ENCODE measurements around the gene SUGCT.

The SUGCT gene

DNA sequence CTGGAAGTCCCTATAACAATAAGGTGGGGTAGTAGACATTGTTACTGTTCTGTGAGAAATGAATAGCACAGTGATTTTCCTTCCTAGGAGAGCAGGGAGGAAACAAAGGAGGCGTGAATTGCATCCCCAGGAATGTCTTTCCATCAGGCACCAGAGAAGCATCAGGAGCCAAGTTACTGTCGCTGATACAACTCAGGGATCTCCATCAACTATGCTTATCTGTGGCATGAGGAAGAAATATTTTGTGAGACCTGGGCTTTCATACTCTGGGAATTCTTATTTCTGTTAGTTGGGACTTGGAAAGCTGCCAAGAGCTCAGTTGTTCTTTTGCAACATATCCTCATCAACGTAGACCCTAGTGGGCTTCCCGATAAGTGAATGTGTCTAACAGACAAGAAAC lies 622.3 kb downstream of the SUGCT start:
- DNase-seq: no peak

DNA sequence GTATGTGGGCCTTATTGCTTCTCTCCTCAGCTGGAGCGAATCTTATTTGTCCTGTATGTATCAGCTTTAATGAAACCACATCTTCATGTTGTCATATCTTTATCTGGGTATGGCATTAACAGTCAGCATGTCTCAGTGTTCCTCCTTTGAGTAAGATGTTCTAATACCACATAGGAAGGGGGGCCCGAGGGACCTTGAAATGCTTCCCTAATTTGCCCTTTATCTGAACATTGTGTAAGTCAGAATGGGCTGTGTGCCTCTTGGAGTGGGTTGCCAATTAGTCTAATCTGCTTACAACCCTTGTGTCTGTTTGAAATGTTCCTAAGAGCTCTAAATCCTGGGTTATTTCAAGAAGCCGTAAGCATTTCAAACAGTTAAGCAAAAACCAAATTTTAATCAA lies 623.8 kb downstream of the SUGCT start:
- DNase-seq: no peak

DNA sequence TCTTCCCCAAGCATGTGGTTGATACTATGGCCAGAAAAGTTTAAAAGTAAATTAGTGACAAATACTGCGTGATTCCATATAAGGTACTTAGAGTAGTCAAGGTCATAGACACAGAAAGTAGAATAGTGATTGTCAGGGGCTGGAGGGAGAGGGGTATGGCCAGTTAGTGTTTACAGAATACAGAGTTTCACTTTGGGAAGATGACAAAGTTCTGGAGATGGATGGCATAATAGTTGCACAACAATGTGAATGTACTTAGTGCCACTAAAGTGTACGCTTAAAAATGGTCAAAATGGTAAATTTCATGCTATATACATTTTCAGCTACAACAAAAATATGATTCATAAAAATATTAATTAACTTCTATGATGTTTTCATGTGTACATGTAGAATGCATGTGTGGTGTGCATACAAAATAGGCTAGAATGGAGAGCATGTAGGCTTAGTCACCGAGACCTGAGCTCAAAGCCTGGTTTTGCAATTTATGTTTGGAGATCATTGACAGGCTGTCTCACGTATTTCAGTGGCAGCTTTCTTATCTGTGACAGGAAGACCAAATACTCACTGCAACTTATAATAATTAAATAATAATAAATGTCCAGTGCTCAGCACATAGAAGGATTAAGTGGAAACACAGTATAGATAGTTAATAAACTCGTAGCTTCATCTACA lies 625.6 kb downstream of the SUGCT start:
- no peak for DNase-seq

DNA sequence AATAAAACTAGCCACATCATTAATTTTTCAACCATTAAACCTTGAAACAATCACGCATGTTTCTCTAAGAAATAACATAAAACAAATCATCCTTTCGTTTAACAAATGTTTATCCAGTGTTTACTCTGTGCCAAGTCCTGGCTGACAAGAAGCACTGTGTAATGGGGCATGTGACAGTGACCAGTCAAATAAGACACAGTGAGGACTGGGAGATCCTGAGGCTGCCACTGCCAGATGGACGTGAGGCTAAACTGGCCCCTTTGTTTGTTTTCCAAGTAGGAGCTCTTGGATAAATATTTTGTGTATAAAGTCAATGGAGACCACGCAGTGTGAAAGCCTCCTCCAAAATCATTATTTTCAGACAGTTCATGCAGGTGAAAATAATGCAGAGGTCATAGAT lies 626.2 kb downstream of the SUGCT start:
- DNase-seq: no peak

DNA sequence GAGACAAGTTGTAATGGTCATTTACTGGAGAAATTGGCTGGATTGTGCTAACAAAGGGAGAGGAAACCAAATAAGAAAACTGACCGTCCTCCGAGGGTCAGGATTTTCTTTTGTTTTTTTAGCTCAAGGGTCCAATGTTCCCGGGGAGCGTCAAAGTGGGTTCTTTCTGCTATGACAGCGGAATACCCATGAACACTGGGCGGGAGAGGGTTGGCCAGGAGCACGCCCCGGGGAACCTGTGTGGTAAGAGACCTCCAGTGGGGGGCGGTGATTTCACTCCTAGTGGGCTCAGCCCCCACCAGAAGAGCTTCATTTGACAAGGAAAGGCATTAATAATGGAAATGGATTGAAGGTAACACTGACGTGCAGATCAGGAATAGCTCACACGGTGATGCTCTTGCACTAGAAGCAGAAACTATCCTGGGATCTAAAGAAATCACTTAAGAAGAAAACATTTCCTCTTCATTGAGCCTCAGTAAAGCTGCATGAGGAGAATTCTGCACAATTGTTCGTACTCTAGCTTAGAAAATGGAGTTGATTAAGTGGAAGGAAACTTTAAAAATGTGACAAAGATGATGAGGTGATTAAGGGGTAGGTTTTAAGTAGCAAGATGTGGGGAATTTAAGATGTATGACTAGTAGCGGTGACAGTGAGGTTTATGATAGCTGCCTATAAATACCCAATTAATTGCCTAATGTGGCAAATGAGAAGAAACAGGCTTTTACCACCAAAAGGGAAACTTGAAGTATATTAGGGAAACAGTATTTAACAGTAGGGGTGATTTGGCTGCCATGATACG lies 627.2 kb downstream of the SUGCT start:
- no peak for DNase-seq

DNA sequence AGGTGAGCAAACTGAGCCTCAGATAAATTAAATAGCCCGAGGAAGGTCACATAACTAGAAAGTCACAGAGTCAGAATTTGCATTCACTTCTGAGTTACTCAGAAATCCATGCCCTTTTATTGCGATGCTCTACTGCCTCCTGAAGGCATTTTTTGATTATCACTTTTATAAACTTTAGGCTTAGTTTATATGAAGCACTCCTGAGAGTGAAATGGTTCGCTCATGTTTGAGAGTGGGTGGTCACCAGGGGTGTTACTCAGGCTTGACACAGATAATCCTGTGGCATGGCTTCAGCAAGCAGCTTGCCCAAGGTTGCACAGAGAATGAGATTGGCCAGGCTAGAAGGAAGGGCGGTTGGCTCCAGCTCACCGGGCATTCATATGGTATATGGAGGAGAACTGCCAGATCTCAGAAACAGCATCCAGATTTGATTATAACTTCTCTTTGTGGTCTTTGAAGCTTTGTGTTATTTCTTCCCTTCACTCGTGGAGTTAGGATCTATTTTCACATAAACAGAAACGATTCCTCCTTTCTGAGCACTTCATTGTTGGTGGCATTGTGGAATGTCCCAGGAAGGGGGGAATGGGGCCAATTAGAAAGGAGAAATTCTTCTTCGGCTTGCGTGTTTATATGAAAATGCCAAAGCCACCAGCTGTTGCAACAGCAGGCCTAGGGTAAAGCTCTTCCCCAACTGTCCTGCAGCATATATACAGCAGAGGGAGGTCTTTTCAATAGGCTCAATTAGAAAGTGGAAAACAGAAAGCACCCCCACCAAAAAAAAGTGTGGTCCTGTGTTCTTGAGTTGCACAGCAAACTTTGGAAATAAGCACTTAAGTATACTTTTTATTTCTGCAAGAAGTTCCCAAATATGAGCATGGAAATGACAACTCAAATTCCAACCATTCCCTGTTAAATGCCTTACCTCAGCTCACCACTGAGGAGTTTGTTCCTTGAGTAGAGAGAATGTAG lies 628.8 kb downstream of the SUGCT start:
- DNase-seq: no peak

DNA sequence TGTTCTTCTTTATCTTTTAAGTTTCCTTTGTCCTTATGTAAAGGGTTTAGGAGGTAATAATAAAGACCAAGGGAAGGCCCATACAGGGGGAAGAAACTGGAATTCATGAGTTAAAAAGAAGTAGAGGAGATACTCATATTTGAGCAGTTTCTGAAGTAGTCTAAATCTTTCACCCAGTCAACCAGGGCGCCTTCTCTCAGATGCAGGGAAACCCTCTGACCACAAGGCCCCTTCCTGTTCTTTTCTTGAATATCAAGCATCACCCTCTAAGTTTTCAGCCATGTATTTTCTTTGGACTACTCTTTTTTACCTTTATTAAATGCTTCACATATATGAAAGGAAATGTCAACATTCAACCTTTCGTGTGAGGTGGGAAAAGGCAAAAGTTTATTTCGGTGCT lies 630.8 kb downstream of the SUGCT start:
- no peak for DNase-seq

DNA sequence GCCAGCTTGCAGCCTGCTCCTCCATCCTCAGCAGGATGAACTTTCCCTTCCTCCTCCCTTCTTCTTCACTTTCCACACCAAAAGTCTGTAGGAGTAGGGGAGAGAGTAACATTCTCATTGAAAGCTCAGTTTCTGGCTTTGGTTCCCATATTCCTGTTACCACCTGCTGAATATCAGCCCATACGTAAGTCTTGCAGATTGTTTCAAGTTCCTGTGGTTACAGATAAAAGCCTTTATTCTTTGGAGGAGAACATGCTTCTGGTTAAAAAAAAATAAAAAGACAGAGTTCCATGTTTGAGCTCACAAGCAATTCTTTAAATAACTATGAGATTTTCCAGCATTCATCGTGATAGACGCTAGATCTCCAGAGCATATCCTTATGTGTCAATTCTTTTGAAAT lies 637.3 kb downstream of the SUGCT start:
- DNase-seq: no peak

DNA sequence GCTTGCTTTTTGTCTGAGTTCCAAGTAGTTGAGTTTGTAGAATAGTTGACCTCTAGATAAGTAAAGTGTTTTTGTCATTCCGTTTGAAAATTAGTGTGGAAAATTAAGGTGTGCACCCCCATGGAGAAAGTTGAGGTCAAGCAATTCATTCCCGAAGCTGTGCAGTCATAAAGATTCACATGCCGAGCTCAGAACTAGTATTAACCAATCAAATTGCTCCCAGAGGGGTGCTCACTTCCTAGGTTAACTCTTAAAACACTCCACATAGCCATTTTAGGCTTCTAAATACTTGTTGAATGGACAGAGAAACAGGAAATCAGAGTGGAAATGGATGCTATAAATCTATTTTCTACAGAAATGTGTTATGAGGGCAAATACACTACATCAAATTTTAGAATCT lies 638.9 kb downstream of the SUGCT start:
- DNase-seq: no peak

DNA sequence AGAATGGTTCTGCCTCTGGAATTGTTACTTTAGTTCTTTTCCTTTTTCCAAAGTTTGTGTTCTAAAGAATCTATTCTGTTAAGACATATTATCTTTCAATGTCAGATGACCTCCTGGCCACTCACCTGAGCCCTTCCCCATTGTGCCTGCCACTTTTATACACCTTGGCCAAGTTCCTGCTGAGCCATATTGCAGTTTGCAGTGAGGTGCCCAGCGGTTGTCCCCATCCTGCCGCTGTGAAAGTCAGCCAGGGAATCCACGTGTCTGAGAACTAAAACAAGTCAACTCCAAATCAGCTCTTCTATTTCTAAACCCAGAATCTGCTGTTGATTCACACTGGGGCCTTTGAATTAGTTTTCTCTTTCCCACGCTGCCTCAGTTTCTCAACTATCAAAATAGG lies 641.1 kb downstream of the SUGCT start:
- no peak for DNase-seq

DNA sequence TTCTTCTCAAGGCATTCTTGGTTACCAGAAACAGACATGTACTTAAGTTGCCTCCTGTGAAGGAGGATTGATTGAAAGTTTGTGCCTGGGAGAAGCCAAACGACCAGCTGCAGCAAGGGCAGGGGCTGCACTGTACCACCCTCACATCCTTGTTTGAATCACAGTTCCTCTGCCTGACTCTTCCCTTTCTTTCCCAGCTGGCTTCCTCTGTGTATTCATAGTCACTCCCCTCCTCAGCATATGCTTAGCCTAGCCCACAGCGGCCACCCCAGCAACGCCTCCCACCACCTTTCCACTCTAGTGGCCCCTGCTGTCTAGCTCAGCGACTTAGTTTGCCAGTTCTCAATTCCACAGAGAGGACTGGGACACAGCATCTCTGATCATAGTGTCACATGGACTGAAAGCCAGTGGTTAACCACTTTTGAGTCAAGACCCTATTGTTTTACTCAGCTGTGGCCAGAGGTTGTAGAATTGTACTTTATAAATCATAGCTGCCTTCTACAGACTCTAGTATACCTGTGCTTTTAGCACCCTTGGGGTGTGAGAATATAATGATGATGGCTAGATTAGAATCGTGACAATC lies 643.0 kb downstream of the SUGCT start:
- DNase-seq: no peak

DNA sequence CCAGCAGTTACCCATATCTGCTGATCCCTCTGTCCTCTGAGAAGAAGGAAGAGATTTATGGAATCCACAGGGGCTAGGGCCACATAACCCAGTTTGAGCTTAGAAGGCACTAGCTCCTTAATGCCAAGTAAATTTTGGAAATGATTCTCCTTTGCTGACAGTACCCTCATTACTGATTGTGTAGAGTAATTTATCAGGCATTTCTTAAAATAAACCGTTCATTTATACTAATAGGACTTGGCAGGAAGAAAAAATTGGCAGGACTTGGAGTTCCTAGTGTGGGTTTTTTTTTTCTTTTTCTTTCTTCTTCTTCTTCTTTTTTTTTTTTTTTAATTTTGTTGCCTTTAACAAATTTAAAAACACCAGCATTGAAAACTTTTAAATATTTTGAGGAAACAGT lies 645.7 kb downstream of the SUGCT start:
- no peak for DNase-seq

DNA sequence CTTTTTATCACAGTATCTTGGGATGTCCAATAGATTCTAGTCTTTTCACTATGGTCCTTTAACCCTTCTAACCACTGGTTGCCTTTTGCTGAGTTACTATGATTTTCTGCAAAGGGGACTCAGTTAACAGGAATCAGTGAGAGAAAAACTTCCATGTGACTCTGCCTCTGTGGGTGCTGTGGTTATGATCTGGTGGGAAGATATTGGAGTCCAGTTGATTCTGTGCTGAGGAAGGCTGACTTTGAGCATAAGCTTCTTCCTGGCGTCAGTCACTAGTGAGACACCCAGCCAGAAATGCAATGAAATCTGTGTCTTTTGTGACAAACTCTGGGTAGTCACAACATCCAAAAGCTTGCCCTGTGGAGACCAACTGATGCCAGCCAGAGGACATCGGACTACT lies 648.0 kb downstream of the SUGCT start:
- DNase-seq: no peak

DNA sequence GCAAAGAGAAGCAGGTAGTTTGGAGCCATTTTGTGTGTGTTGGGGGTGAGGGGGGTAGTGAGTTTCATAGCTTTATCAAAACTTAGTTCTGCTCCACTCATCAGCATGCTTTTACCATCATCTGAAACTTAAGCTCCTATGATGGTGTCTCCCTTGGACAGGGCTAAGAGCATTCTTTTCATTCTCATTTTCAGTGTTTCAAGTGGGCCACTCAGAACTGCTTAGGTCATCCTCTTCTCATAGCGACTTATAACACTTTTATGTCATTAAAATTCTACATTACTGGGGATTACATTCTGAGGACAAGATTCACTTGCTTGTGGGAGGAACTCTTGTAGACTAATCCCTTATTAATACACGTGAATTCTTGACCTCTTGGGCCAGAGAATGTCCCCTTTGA lies 649.4 kb downstream of the SUGCT start:
- no peak for DNase-seq

DNA sequence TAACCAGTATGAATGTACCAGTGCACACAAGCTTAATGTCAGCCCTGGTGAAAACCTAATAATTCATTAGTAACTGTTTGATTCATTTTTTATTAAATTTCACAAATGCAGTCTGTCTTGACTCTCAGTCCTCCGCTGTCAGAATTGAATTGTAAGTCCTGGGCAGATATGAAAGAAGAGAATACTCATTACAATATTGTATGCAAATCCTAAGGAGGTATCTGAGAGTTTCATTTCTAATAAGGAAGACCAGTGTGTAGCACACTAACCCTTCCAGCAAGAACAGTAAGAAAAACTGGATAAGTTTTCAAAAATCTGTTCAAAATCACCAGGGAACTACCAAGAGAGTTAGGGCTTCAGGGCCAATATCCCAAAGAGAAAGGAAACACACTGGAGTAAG lies 652.1 kb downstream of the SUGCT start:
- DNase-seq: no peak

DNA sequence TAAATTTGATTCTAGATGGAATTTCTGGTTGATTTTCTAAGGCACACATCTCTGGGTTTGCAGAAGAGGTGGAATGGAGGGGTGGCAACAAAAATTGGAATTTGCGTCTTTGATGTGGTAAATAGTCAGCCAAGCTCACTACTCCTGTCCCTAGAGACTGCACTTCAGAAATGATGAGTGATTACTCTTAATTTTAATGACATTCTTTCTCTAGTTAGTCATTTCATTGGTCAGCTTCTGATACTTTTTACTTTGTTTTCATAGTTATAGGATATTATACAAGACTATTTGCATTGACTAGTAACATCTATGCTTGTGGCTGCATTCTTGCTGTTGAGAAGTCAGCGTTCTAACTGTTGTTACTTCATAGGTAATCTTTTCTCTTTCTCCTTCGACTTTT lies 658.3 kb downstream of the SUGCT start:
- DNase-seq: no peak

DNA sequence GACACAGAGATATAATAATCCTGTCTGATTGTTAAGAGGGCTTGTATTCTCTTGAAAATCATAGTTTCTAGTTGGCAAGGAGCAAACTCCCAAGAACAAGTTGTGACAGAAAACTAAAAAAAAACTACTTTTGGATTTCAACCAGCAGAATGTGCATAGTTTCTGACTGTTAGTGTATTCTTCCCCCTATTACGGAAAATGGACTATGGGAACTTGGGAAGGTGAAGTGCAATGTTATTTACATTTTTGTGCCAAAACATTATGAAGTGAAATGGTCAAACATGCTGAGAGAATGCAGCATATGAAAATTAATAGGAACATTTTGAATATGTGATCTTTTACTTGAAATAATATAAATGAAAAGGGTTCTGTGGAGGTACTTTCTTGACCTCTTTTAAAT lies 660.8 kb downstream of the SUGCT start:
- no peak for DNase-seq

DNA sequence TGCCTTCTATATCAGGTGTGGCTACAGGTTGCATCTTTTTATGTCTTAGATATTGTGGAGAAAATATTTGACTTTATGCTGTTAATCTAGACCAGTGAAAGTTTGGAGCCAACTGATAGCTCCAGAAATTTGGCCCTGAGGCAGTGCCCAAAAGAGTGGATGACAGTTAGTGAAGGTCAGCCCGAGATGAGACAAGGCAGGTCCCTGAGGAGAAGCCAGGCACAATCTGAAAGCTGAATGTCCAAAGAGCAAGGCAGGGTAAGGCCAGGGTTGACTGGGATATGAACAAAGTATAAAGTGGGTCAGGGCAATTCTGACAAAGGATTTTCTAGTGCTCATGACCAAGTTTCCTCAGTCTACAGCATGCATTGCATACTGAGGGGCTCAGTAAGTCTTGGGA lies 661.9 kb downstream of the SUGCT start:
- DNase-seq: no peak

DNA sequence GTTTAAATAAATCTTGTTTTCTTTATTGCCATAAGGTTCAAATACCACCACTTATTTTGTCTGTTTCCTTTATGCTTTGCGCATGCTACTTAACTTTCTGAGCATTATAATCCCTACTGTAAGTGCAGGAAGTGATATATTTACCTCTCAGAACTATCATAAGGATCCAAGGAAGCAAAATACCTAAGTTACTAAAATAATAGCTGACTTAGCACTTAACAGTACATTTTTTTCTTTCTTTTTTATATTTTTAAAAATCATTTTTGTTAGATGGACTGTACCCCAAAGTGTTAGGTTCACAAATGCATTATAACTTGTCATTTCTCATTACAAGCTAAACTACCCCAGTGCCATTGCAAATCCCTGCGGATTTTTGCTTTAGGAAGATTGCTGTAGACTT lies 663.8 kb downstream of the SUGCT start:
- no peak for DNase-seq

DNA sequence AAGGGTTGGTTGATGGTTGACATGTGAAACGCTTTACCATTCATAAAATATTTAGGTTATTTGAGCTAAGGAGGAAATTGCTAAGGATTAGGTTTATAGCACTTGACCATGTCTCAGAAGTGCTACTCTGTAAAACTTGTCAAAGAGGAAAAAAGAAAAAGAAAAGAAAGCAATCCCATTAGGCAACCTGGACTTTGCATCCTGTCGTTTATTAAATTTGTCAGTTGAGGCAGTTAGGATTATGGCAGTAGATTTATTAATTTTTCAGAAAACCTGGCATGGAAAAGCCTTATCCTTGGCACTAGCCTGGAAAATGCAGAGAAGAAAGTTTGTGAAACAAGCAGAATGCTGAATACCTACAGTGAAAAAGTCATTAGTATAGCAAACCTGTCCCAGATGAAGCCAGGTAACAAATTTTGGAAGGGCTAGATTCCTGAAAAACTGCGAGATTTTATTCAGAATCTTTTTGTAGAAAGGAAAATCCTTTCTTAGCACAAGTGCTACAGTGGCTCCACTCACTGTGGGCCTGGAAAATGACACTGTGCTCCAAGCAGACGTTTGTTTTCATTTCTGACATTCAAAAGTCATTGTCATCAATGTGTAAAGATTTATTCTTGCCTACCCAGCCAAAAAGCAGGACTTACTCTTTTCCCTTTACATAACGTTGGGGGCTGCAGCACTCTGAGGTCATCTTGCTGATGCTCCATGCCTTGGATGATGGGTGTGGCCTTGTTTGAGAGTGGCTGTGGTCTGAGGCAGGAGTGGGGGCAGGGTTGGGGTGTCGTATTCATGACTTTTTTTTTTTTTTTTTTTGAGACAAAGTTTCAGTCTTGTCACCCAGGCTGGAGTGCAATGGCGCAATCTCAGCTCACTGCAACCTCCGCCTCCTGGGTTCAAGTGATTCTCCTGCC lies 664.9 kb downstream of the SUGCT start:
- no peak for DNase-seq

DNA sequence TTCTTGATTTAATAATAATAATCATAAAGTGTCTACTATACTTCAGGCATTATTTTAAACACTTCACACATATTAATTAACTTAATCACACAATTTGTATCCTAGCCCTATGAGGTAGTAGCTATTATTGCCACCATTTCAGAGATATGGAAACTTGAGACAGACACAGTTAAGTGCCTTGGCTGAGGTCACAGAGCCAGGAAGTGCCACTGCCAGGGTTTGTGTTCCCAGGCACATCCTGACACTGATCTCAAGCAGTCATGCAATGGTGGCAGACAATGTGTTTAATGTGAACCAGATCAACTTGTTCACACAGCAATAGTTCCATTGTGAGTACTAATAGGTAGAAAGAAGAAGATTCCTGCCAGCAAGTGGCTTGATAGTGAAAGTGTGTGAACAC lies 666.0 kb downstream of the SUGCT start:
- DNase-seq: no peak

DNA sequence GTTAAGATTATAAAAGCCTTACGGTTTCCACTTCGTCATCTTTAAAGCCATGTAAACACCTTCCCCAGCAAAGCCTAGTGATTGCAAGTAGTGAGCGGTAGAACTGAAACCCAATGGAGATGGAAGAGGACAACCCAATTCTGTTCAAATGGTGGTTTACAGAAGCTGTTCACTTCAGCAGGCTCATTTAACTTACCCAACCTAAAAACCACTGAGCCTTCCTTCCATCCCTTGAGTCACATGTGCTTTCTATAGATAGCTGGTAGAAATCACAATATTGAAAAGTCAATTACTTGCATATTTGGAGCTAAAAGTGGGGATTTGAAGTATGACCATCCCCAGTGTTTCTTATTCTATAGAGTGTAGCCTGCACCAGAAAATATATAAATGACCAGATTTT lies 667.7 kb downstream of the SUGCT start:
- no peak for DNase-seq
